K562 (cell line): ENCODE data around the gene SMIM12. TPM values are rescaled to one million over a fixed set of nuclear protein-coding genes. Genes with fewer than 3 reads are reported as not detected.

Source experiments
- ATAC-seq: fragments of 200-7000 bp; cut with Tn5 transposase; 3 replicates; pipeline ENCODE4 v1.9.1; 2020; ENCODE audit warnings: moderate library complexity
- BruUV-seq: library from RNA; stranded (reverse); fragments of 400-500 nt; replicated peaks from 2 replicates; lab custom pipeline; 2021; lab: Mats Ljungman, UMichigan
- CTCF ChIA-PET: fragments of 300-600 bp; formaldehyde crosslinking; extraction: SDS; loops from one replicate; lab custom pipeline; 2021; ENCODE audit warnings: low intra/inter-chr PET ratio; lab: Yijun Ruan, JAX
- POLR2A ChIA-PET: fragments of 300-600, 350-650 bp; sonication (Branson Sonifier 250); formaldehyde crosslinking; extraction: SDS; loops from one replicate; lab custom pipeline; 2021; ENCODE audit warnings: antibody characterized with exemption, inconsistent platforms; lab: Yijun Ruan, JAX
- DNase-seq, 4 experiments: peaks; one replicate each; pipeline versions ENCODE4 v3.0.0 to v3.0.0-alpha.2; 2011 to 2018; ENCODE audit warnings: low spot score in 3 of 4, mixed read lengths in 3 of 4; ENCODE audit errors: extremely low read depth in 1 of 4
- FAIRE-seq: peaks from 2 replicates; lab custom pipeline; 2011; peaks lifted over from hg19 to GRCh38; lab: Jason Lieb, UNC
- H2AFZ ChIP-seq: 2 replicates; pipeline ENCODE4 v1.6.0; 2011; ENCODE audit warnings: low read depth, low read length, control low read depth, inconsistent platforms
- H3K27ac ChIP-seq: fragments of 200-600 bp; 3 replicates; pipeline ENCODE4 v1.8.0; 2011; ENCODE audit warnings: low read depth, mild to moderate bottlenecking, control low read depth, inconsistent platforms, low read length, moderate library complexity, mixed read lengths; ENCODE audit errors: extremely low read depth
- H3K27me3 ChIP-seq, 2 experiments: fragments of 300-600 bp in 1 of 2; 2 replicates in 1 of 2; 3 replicates in 1 of 2; pipeline versions ENCODE4 v1.6.0 to v1.8.0; 2011; ENCODE audit warnings: inconsistent platforms in 2 of 2, low read length in 2 of 2, mild to moderate bottlenecking in 1 of 2, mixed read lengths in 1 of 2, moderate library complexity in 1 of 2; ENCODE audit not compliant: control insufficient read depth in 2 of 2, insufficient read depth in 2 of 2
- H3K36me3 ChIP-seq: fragments of 300-600 bp; 3 replicates; pipeline ENCODE4 v1.8.0; 2011; ENCODE audit warnings: mild to moderate bottlenecking, low read length, inconsistent platforms; ENCODE audit not compliant: control insufficient read depth, insufficient read depth
- H3K4me1 ChIP-seq, 2 experiments: fragments of 200-600 bp in 1 of 2; replicated peaks in 1 of 2; 2 replicates in 1 of 2; 3 replicates in 1 of 2; pipeline versions ENCODE4 v1.5.1 to v1.8.0; 2011; ENCODE audit warnings: inconsistent platforms in 2 of 2, low read length in 2 of 2, mild to moderate bottlenecking in 1 of 2, mixed read lengths in 1 of 2, moderate library complexity in 1 of 2; ENCODE audit not compliant: control insufficient read depth in 2 of 2, insufficient read depth in 2 of 2
- H3K4me2 ChIP-seq: 2 replicates; pipeline ENCODE4 v1.6.1; 2011; ENCODE audit warnings: low read length, control low read depth, inconsistent platforms, mixed read lengths; ENCODE audit not compliant: insufficient read depth
- H3K4me3 ChIP-seq: fragments of 200-600 bp; sonication (generic), shearing (Covaris generic); 2 replicates; pipeline ENCODE4 v1.5.1; 2016; ENCODE audit warnings: control low read depth, inconsistent platforms
- H3K79me2 ChIP-seq: fragments of 200-600 bp; 3 replicates; pipeline ENCODE4 v1.8.0; 2011; ENCODE audit warnings: low read length, inconsistent platforms; ENCODE audit not compliant: control insufficient read depth, insufficient read depth
- H3K9ac ChIP-seq, 2 experiments: 2 replicates each; pipeline versions ENCODE4 v1.6.0 to v1.6.1; 2011; ENCODE audit warnings: low read depth in 2 of 2, low read length in 2 of 2, control low read depth in 1 of 2, inconsistent platforms in 1 of 2, mild to moderate bottlenecking in 1 of 2, mixed read lengths in 1 of 2; ENCODE audit not compliant: insufficient read depth in 1 of 2
- H3K9me1 ChIP-seq: one replicate; pipeline ENCODE4 v1.6.0; 2011; ENCODE audit warnings: inconsistent platforms, mild to moderate bottlenecking, low read length, moderate library complexity; ENCODE audit not compliant: control insufficient read depth, insufficient read depth
- H3K9me3 ChIP-seq: replicated peaks from 2 replicates; pipeline ENCODE4 v1.5.1; 2011; ENCODE audit warnings: low read depth, low read length, inconsistent platforms; ENCODE audit not compliant: control insufficient read depth, insufficient read depth
- H4K20me1 ChIP-seq: replicated peaks from 2 replicates; pipeline ENCODE4 v1.6.1; 2011; ENCODE audit warnings: low read length, inconsistent platforms, mixed read lengths; ENCODE audit not compliant: control insufficient read depth, insufficient read depth
- PKNOX1 ChIP-seq: fragments of 450-650 bp; IDR thresholded peaks from 2 replicates; pipeline ENCODE4 v1.6.1; 2016
- ZNF12 ChIP-seq: sonication (generic); formaldehyde crosslinking; IDR thresholded peaks from 2 replicates; pipeline ENCODE4 v1.4.0; 2020; ENCODE audit warnings: mild to moderate bottlenecking, missing genetic modification reagents
- ZNF407 ChIP-seq: fragments of 450-650 bp; IDR thresholded peaks from 2 replicates; pipeline ENCODE4 v1.6.1; 2016; ENCODE audit warnings: low read depth
- ZNF444 ChIP-seq: fragments of 250-450 bp; sonication (Bioruptor Pico); IDR thresholded peaks from 2 replicates; pipeline ENCODE4 v1.4.0; 2020; ENCODE audit warnings: mild to moderate bottlenecking, moderate library complexity
- ZNF583 ChIP-seq: fragments of 250-450 bp; sonication (Bioruptor Pico); IDR thresholded peaks from 2 replicates; pipeline ENCODE4 v1.4.0; 2020
- WGBS: fragments of 100-300 bp; shearing (Covaris generic); methylation state at CpG from one replicate; pipeline ENCODE4 v1.1.6; 2016; ENCODE audit warnings: low coverage, mixed read lengths; ENCODE audit not compliant: insufficient coverage; ENCODE audit errors: missing lambda C conversion rate; 5-methylcytosine and 5-hydroxymethylcytosine counted together
- in situ Hi-C: fragments of 300-500 bp; cut with MboI; formaldehyde crosslinking; loops from 4 replicates; pipeline ENCODE4 v1.15.0; 2018; ENCODE audit warnings: inconsistent platforms, mixed read lengths
- intact Hi-C: fragments of 100-400 bp; cut with micrococcal nuclease; formaldehyde crosslinking; loops from 2 replicates; pipeline ENCODE4 v1.14.2; 2022
- polyA plus RNA-seq, 8 experiments: library from polyadenylated mRNA; depleted of rRNA in 4 of 8; stranded (reverse) in 5 of 8; unstranded in 3 of 8; fragments of >200 nt; fragmentation: Nextera tagmentation in 2 of 8; fragmentation: Illumina TruSeq in 1 of 8; extraction: Ambion mirVana in 2 of 8; extraction: Trizol in 1 of 8; gene quantifications; 2 replicates each; pipeline versions ENCODE4 v1.2.1 to v1.2.3, GENCODE V29; 2011 to 2014; ENCODE audit warnings: inconsistent platforms in 1 of 8, missing spikeins in 1 of 8
- total RNA-seq, 7 experiments: library from RNA; depleted of rRNA in 6 of 7; stranded (reverse); fragments of >200 nt in 6 of 7; fragmentation: Illumina TruSeq in 2 of 7; extraction: Trizol in 2 of 7; gene quantifications; 2 replicates each; pipeline versions ENCODE4 v1.2.1 to v1.2.3, GENCODE V29; 2011 to 2021; ENCODE audit warnings: low replicate concordance in 1 of 7

The SMIM12 gene
- total and polyA plus RNA-seq, 9 of the 15 experiments (the other 6 are each of a cell fraction or from before 2014, with no cell fraction given): 51.7 to 112 (median 63.9) TPM

- Histone ChIP-seq H2AFZ (no peak overlapping the region), H3K4me1 (peaks cover 0 to 27% of the 10 kb centered on the region in 2 experiments; a peak in 3 of 5 replicates), H3K9me3 (no peaks in the 10 kb centered on the region), H3K27me3 (peaks cover 49 to 59% of the 10 kb centered on the region in 2 experiments), H3K9ac (no peak overlapping the region), H4K20me1 (peaks cover 3% of the 10 kb centered on the region; the same call in 1 of the 2 replicates), H3K4me2 (no peak overlapping the region), H3K79me2 (no peaks in the 10 kb centered on the region), H3K9me1 (no peaks in the 10 kb centered on the region), H3K27ac (no peak overlapping the region), H3K4me3 (no peak overlapping the region), H3K36me3 (no peaks in the 10 kb centered on the region)
- in situ Hi-C loops (no loop called here), intact Hi-C loops (loop anchor here (10.0 kb wide), 1 partner anchor 566 kb away; no protein-coding TSS in a partner anchor)
- CTCF ChIA-PET: interaction anchor here (0.7 kb wide), 1 partner anchor 24 kb away, joined by 5 read pairs; no protein-coding TSS in a partner anchor
- DNase-seq: no peak
- ATAC-seq: peak; percentile 17; the same call in 2 of the 3 replicates
- FAIRE-seq: no peak
- POLR2A ChIA-PET: interaction anchor here (0.6 to 1.4 kb wide), 4 partner anchors 10 to 693 kb away, joined by 3 to 4 read pairs (median 3); no protein-coding TSS in a partner anchor
- BruUV-seq: no TSS peak
- WGBS: 21% methylated on average over 35 of the region's 44 CpGs
- TF ChIP-seq ZNF407 (0 out of 2 replicates have a peak, but pooled peaks have one; percentile 23), PKNOX1 (no peak), ZNF583 (CRISPR knock-in tag) (no peak), ZNF444 (CRISPR knock-in tag) (no peak), ZNF12 (CRISPR knock-in tag) (no peak)
Observed at GRCh38 chr1:34868230-34869049, 8.9 kb upstream of the SMIM12 start.
